Astrocyte (in vitro differentiated cells and primary cell): ENCODE measurements around the gene IQGAP1.

ENCODE experiments used
- EZH2 ChIP-seq: IDR thresholded peaks from 2 replicates; pipeline ENCODE4 v1.6.1; 2012; ENCODE audit warnings: mild to moderate bottlenecking, low read length, inconsistent platforms; ENCODE audit not compliant: insufficient read depth
- TF ChIP-seq, protein P1 (sequence below): IDR thresholded peaks from 2 replicates; pipeline ENCODE4 v1.5.1; 2011; ENCODE audit warnings: low read depth, mild to moderate bottlenecking, inconsistent platforms, low read length, moderate library complexity; ENCODE audit not compliant: insufficient read depth

DNA sequence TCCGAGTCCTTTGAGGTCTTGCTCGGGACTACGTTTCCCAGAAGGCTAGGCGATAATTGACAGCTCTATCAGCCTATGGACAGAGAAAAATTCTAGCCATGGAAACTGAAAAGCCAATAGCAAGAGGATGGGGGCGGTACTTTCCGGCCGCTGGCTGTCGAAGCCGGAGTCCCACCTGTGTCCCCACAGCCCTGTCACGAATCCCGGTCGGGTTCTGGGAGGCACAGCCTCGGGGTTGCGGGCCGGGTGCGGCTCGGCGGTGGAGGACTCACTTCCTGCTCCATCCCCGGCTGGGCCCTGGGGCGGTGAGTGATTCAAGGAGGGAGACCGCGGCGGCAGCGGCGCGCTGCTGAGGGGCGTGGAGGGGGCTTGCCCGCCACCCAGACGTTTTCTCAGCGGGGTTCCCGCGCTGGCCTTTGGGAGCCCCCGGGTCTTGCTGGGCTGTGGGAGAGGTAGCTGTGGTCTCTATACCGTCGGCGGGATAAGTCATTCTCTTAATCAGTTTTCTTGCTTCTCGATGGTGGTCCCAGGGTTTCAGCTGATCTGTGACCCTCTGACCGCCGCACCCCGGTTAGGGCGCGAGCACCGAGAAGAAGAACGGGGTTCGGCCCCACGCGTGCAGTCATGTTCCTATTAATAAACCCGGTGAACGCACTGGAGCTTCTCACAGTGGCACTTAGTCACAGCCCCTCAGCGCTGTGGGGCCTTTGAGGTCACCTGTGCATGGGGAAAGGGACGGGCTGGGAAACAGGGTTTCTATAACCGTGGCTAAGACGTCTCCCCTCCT lies 35.7 kb upstream of the IQGAP1 start, which contains the start of gene ZNF774:
- TF ChIP-seq, protein P1, sequence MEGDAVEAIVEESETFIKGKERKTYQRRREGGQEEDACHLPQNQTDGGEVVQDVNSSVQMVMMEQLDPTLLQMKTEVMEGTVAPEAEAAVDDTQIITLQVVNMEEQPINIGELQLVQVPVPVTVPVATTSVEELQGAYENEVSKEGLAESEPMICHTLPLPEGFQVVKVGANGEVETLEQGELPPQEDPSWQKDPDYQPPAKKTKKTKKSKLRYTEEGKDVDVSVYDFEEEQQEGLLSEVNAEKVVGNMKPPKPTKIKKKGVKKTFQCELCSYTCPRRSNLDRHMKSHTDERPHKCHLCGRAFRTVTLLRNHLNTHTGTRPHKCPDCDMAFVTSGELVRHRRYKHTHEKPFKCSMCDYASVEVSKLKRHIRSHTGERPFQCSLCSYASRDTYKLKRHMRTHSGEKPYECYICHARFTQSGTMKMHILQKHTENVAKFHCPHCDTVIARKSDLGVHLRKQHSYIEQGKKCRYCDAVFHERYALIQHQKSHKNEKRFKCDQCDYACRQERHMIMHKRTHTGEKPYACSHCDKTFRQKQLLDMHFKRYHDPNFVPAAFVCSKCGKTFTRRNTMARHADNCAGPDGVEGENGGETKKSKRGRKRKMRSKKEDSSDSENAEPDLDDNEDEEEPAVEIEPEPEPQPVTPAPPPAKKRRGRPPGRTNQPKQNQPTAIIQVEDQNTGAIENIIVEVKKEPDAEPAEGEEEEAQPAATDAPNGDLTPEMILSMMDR: no peak
- no peak for TF ChIP-seq EZH2
